SK-N-MC (cell line): ENCODE measurements around the gene TMEM192.
"Not testable (repeated sequence)": the region's sequence is repeated elsewhere in the genome, so short reads cannot be mapped to it uniquely, and the experiment has no call there.

Source experiments
- DNase-seq: peaks from one replicate; pipeline ENCODE4 v3.0.0-alpha.2; 2011; ENCODE audit warnings: low read depth, low spot score
- H3K27ac ChIP-seq: fragments of 200-600 bp; sonication (generic); 2 replicates; pipeline ENCODE4 v1.5.1; 2016; ENCODE audit warnings: mixed run types
- H3K36me3 ChIP-seq: fragments of 200-600 bp; sonication (generic); 2 replicates; pipeline ENCODE4 v1.6.1; 2017; ENCODE audit warnings: antibody characterized with exemption, low read length, mixed read lengths; ENCODE audit not compliant: insufficient read depth
- H3K4me3 ChIP-seq: fragments of 200-600 bp; sonication (generic); 2 replicates; pipeline ENCODE4 v1.5.1; 2016
- H3K9ac ChIP-seq: fragments of 200-600 bp; sonication (generic); 2 replicates; pipeline ENCODE4 v1.8.0; 2017; ENCODE audit warnings: mixed run types, mixed read lengths; ENCODE audit not compliant: insufficient read length
- H3K9me3 ChIP-seq: fragments of 200-600 bp; sonication (generic); 2 replicates; pipeline ENCODE4 v1.6.1; 2017; ENCODE audit warnings: low read depth, mild to moderate bottlenecking, antibody characterized with exemption, low read length, moderate library complexity, mixed read lengths
- EZH2 ChIP-seq: fragments of 200-600 bp; sonication (generic); IDR thresholded peaks from one replicate; pipeline ENCODE4 v1.6.1; 2017; ENCODE audit warnings: antibody characterized with exemption
- FOXP2 ChIP-seq: optimal IDR thresholded peaks from 2 replicates; pipeline ENCODE3; 2011; ENCODE audit warnings: mild to moderate bottlenecking, moderate library complexity; ENCODE audit not compliant: insufficient read depth; ENCODE audit errors: extremely low read length, control extremely low read depth
- POLR2AphosphoS5 ChIP-seq: IDR thresholded peaks from 2 replicates; pipeline ENCODE4 v1.6.1; 2012; ENCODE audit warnings: mild to moderate bottlenecking, low read depth, low read length, borderline replicate concordance

The TMEM192 gene

DNA sequence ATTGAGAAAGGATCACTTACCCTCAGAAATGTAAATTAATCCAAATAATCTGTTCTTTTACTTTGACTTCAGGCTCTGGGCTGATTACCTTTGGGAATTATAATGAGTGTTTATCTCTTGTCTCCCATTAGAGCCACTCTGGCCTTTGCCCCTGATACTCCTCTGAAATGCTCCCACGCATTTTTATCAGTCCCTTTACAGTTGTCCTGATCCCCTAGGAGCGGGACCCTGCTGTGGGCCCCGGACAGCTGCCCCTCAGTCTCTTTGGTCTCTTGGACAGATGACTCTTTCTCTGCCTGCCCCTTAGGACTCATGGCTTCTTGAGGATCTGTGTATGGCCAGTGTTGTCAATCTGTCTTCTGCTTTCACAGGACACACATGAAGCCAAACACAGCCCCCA lies 60.0 kb downstream of the TMEM192 start:
- H3K9me3 ChIP-seq = no peaks in the 10 kb centered on the region
- no peak overlapping the region for H3K4me3 ChIP-seq
- H3K27ac ChIP-seq = no peak overlapping the region
- H3K36me3 ChIP-seq = no peaks in the 10 kb centered on the region
- TF ChIP-seq FOXP2 (no peak), POLR2AphosphoS5 (no peak), EZH2 (no peak)
- H3K9ac ChIP-seq = no peak overlapping the region
- DNase-seq = no peak

- Histone ChIP-seq H3K9ac (no peak overlapping the region), H3K9me3 (no peaks in the 10 kb centered on the region), H3K4me3 (no peak overlapping the region), H3K36me3 (no peaks in the 10 kb centered on the region), H3K27ac (no peak overlapping the region)
- no peak for TF ChIP-seq FOXP2
- no peak for TF ChIP-seq EZH2
- no peak for TF ChIP-seq POLR2AphosphoS5
- DNase-seq = no peak
Observed at GRCh38 chr4:165048170-165048569, 64.5 kb downstream of the TMEM192 start.

DNA sequence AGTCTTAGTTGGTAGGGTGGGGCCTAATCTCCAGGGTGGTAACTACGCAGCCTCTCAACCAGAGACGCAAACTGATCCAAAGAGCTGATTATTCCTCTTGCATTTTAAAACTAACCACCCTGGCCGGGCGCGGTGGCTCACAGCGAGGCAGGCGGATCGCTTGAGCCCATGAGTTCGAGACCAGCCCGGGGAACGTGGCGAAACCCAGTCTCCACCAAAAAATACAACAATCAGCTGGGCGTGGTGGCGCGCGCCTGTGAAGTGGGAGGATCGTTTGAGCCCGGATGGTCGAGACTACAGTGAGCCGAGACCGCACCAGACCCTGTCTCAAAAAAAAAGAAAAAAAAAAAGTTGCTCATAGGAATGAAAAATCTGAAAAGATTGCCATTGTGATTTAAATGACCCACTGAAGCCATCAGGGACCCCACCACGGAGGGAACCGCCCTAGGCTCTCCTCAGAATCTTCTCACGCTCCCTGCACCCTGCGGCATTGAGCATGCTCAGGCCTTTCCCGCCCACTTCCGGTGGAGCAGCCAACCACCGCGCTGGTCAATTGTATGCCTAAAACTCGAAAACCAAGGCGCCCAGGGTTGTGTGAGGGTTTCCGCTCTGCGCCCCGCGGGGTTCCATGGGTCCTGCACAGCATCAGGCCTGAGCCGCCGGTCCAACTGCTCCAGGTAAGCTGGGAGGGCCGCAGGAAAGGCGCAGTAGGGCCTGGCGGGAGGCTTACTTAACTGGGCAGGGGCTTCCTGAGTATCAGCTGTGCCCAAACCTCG lies 81.0 kb downstream of the TMEM192 start, which contains the start of gene TRIM60:
Gene TRIM60 (plus strand): TSS at position 564 of the 776 bp plus-strand sequence. CDS start 8,074 bp downstream, outside the sequence.
- Histone ChIP-seq H3K9ac (no peak within 1 kb of the TSS), H3K4me3 (no peak within 1 kb of the TSS), H3K27ac (no peak within 1 kb of the TSS), H3K9me3 (no peaks in the 10 kb centered on the region), H3K36me3 (no peaks in the 10 kb centered on the region)
- DNase-seq = no peak
- no peak for TF ChIP-seq POLR2AphosphoS5
- no peak for TF ChIP-seq FOXP2
- no peak for TF ChIP-seq EZH2

DNA sequence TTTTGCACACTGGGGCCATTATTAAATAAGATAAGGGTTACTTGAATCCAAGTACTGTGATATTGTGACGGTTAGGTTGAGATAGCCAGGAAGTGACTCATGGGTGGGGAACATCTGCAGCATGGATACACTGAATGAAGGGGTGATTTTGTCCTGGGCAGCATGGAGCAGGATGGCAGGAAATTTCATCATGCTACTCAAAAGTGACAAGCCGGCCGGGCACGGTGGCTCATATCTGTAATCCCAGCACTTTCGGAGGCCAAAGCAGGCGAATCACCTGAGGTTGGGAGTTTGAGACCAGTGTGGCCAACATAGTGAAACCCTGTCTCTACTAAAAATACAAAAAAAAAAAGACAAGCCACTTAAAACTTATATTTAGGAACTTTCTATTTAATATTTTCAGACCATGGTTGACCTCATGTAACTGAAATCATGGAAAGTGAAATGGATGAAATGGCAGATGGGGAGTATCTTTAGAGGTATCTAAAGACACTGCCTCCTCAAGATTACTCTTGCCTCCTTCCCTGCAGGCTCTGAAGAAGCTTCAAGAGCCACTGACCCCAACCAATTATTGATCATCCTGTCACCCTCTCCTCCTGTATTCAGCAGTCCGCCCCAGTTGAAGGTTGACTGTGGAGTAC lies 84.8 kb downstream of the TMEM192 start:
- Histone ChIP-seq H3K36me3 (no peaks in the 10 kb centered on the region), H3K4me3 (no peak overlapping the region), H3K9ac (no peak overlapping the region), H3K9me3 (no peaks in the 10 kb centered on the region), H3K27ac (no peak overlapping the region)
- DNase-seq = no peak
- TF ChIP-seq FOXP2 (no peak), POLR2AphosphoS5 (no peak), EZH2 (no peak)

GRCh38 chr4:165025782-165026181 lies 86.9 kb downstream of the TMEM192 start:
- not testable (repeated sequence) for H3K9me3 ChIP-seq, DNase-seq, H3K4me3 ChIP-seq, H3K9ac ChIP-seq, H3K27ac ChIP-seq, H3K36me3 ChIP-seq
